GM19455 (cell line): ENCODE data around the gene TARBP1.
"Not testable (repeated sequence)": the region's sequence is repeated elsewhere in the genome, so short reads cannot be mapped to it uniquely, and the experiment has no call there.

Source experiments
- ATAC-seq: cut with Tn5 transposase; IDR thresholded peaks from one replicate; pipeline ENCODE4 v1.9.1; 2021; ENCODE audit not compliant: unreplicated experiment

Gene TARBP1

DNA sequence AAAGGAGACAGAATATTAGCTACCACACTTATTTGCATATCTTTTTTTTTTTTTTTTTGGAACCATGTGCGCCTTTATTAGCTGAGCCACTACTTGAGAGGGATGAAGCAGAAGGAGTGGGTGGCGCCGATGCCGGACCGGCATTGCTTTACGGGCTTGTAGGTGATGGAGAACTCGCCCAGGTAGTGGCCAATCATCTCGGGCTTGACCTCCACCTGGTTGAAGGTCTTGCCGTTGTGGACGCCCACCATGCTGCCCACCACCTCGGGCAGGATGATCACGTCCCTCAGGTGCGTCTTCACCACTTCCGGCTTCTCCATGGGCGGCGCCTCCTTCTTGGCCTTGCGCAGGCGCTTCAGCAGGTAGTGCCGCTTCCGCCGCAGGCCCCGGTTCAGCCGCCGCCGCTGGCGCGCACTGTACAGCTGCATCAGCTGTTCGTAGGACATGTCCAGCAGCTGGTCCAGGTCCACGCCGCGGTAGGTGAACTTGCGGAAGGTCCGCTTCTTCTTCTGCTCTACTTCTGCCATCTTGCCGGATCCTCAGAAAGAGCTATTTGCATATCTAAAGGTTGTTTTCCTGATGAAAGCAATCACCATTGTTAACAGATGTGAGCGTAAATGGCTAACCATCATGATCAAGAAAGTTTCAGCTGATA is 122.2 kb downstream of the TARBP1 start:
- ATAC-seq = not testable (repeated sequence)

DNA sequence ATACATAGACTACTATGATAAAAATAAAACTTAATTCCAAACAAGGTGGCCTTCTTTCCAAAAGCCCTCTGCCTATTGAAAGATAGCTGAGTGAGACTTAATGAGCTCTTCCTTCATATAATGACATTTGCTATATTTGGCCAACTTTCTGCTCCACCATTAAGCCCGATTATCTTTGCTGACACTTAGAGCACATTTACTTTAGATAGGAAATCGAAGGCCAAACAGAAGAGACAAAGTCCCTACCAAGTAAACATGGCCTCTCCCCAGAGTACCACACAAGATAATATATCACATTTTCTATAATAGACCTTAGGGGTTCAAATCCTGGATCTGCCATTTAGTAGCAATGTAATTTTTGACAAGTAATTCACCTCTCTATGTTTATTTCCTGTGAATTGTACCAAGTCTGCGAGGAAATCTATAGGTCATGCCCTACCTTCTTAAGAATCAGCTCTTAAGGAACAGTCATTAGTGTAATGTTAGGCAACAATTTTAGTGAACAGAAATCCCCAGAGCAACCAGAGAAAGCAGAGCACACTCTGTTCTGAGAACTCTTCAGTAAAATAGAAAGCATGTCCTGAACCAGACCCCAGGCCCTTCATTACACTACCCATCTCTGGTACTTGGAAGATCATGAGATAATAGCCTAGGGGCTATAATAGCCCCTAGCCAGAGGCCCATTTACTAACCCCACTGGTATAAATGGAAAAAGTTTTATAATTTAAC is 123.0 kb downstream of the TARBP1 start:
- ATAC-seq = no peak

DNA sequence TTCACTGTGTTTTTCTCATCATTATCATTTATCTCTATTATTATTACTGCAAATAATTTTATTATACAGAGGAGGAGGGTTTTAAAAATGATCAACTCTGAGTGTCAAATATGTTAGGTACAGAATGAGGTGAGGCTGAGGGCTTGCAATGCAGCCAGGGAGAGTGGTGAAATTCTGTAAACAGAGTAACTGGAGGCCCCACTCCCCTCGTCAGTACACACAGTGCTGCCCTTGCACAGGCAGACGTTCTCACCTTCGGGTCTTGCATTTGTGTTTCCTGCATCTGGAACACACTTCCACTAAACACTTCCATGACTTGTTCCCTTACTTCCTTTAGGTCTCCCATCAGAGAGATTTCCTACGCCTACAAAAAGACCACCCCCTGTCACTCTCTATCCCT is 130.0 kb downstream of the TARBP1 start:
- ATAC-seq = no peak

DNA sequence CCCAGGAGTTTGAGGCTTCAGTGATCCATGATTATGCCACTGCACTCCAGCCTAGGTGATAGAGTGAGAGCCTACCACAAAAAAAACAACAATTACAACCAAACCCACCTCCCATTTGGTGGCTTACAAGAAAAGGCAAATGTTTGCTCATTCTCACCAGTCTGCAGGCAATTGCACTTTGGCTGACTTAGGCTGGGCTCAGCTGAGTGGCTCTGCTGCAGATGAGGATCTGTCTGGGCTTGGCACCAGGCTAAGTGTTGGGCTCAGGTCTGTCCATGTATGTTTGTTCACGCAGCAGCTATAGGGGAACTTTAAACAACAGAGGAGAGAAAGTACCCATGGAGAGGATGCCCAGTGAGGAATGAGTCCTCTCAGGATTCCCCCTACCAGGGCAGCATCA is 133.7 kb downstream of the TARBP1 start:
- ATAC-seq = no peak

DNA sequence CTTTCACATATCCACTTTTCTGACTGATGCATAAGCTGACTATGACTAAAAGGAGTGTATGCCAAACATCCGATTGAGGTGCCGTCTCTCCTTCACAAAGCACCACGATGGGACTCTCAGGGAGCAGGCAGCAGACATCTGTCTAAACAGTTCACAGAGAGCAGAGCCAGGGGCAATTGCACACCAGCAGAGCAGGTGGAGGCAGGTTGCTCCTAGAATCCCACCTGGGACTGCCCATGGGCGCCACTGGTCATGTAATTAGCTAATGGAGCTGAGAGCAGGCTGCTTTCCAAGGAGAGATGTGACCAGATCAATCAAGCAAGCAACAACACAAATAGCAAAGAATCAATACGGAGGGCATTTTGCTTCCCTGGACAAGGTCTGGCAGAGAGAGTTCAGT is 136.2 kb downstream of the TARBP1 start:
- no peak for ATAC-seq
